ENCODE measurements around the gene ALLC. TPM values are rescaled to one million over a fixed set of nuclear protein-coding genes. Genes with fewer than 3 reads are reported as not detected.

Gene ALLC
- total RNA-seq, 1 experiment from 2014 or later: not detected

DNA sequence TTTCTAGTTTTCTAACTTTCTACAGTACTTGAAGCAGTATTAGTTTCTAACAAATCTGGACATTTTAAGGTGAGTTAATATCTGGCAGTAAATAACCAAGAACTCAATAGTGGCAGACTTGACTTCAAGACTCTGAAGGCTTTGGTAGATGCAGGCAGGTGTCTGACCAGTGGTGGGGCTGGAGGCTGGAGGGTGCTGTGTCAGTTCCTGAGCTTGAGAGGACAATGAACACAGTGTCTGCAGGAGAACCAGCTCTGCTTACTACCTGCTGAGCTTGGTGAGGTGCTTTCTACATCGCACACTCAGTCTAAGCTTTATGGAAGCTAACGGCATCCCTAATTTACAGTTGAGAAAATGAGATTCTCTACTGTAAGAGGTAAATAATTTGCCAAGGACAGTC, 21.2 kb downstream of the ALLC start:
- no peak overlapping the region for H3K4me3 Mint-ChIP-seq (ENCODE audit: unreplicated experiment)
- H3K4me3 ChIP-seq (ENCODE audit: low read depth, low read length): no peak overlapping the region
- TF ChIP-seq, protein P1, sequence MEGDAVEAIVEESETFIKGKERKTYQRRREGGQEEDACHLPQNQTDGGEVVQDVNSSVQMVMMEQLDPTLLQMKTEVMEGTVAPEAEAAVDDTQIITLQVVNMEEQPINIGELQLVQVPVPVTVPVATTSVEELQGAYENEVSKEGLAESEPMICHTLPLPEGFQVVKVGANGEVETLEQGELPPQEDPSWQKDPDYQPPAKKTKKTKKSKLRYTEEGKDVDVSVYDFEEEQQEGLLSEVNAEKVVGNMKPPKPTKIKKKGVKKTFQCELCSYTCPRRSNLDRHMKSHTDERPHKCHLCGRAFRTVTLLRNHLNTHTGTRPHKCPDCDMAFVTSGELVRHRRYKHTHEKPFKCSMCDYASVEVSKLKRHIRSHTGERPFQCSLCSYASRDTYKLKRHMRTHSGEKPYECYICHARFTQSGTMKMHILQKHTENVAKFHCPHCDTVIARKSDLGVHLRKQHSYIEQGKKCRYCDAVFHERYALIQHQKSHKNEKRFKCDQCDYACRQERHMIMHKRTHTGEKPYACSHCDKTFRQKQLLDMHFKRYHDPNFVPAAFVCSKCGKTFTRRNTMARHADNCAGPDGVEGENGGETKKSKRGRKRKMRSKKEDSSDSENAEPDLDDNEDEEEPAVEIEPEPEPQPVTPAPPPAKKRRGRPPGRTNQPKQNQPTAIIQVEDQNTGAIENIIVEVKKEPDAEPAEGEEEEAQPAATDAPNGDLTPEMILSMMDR (IDR thresholded peaks at IDR 0.05; ENCODE audit: insufficient read depth in 1 of 2, low read depth in 1 of 2, low read length in 1 of 2, severe bottlenecking in 1 of 2, unreplicated experiment in 1 of 2): no peak
- no peaks in the 10 kb centered on the region for H3K9me3 Mint-ChIP-seq (ENCODE audit: unreplicated experiment)
- DNase-seq: no peak
- no peaks in the 10 kb centered on the region for H3K9me3 ChIP-seq
- no peaks in the 10 kb centered on the region; the same call in 1 of the 2 replicates for H3K27me3 ChIP-seq (replicated peaks; ENCODE audit: control insufficient read depth, insufficient read depth, low read length)
- H3K36me3 ChIP-seq (ENCODE audit: control insufficient read depth, insufficient read depth, low read length): no peaks in the 10 kb centered on the region
- H3K4me1 ChIP-seq: no peaks in the 10 kb centered on the region
- CTCF ChIA-PET: no interaction called here
- peaks cover 36% of the 10 kb centered on the region for H3K27me3 Mint-ChIP-seq (ENCODE audit: insufficient read depth, unreplicated experiment)
- BruUV-seq (replicated peaks): no TSS peak
- no peak overlapping the region for H3K27ac Mint-ChIP-seq (ENCODE audit: unreplicated experiment)
- POLR2A ChIA-PET: no interaction called here
- H3K36me3 Mint-ChIP-seq (ENCODE audit: insufficient read depth, unreplicated experiment): no peaks in the 10 kb centered on the region
- intact Hi-C loops (cut with micrococcal nuclease; ENCODE audit: unreplicated experiment): no loop called here
- no peaks in the 10 kb centered on the region for H3K4me1 Mint-ChIP-seq (ENCODE audit: low read depth, unreplicated experiment)

DNA sequence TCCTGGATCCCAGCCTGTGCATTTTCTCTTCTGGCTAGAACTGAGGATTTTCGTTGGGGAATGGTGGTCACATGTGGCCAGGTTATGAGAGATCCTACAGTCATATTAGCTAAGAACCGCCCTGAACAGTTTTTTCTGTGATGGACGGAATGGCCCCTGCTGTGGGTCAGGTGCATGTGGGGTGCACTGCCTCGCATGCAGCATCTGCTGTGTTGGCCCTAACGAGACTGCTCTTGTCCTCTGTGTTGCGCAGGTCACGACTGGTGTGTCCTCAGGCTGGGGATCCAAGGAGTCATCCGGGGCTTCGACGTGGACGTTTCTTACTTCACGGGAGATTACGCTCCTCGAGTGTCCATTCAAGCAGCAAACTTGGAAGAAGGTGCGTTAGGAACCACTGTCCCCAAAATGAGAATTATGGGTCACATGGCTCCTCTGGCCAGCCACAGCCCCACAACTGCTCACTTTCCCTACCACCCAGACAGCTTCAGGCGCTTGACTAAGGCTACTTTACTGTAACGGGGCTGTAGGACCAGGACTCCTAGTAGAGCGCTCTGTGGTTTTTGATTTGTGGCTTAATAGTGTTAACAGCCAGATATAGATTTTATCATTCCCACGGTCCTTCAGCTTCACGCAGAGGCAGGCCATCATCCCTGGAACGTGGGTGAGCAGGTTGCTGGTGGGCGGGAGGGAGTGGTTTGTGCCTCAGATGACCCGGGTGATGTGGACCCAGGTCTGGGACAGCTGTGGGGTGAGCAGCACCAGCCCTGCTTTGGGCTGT, 21.8 kb downstream of the ALLC start:
- peaks cover 35% of the 10 kb centered on the region for H3K27me3 Mint-ChIP-seq (ENCODE audit: insufficient read depth, unreplicated experiment)
- TF ChIP-seq, protein P1 (IDR thresholded peaks at IDR 0.05; ENCODE audit: insufficient read depth in 1 of 2, low read depth in 1 of 2, low read length in 1 of 2, severe bottlenecking in 1 of 2, unreplicated experiment in 1 of 2): no peak
- ChIA-PET CTCF (no interaction called here), POLR2A (no interaction called here)
- no peaks in the 10 kb centered on the region for H3K9me3 Mint-ChIP-seq (ENCODE audit: unreplicated experiment)
- no peaks in the 10 kb centered on the region for H3K36me3 ChIP-seq (ENCODE audit: control insufficient read depth, insufficient read depth, low read length)
- H3K27me3 ChIP-seq (replicated peaks; ENCODE audit: control insufficient read depth, insufficient read depth, low read length): no peaks in the 10 kb centered on the region; the same call in 1 of the 2 replicates
- no peaks in the 10 kb centered on the region for H3K4me1 ChIP-seq
- H3K4me3 Mint-ChIP-seq (ENCODE audit: unreplicated experiment): no peak overlapping the region
- no peaks in the 10 kb centered on the region for H3K36me3 Mint-ChIP-seq (ENCODE audit: insufficient read depth, unreplicated experiment)
- no peak overlapping the region for H3K4me3 ChIP-seq (ENCODE audit: low read depth, low read length)
- no peak for DNase-seq
- no peaks in the 10 kb centered on the region for H3K9me3 ChIP-seq
- no peak overlapping the region for H3K27ac Mint-ChIP-seq (ENCODE audit: unreplicated experiment)
- no TSS peak for BruUV-seq (replicated peaks)
- H3K4me1 Mint-ChIP-seq (ENCODE audit: low read depth, unreplicated experiment): no peaks in the 10 kb centered on the region
- intact Hi-C loops (cut with micrococcal nuclease; ENCODE audit: unreplicated experiment): no loop called here

DNA sequence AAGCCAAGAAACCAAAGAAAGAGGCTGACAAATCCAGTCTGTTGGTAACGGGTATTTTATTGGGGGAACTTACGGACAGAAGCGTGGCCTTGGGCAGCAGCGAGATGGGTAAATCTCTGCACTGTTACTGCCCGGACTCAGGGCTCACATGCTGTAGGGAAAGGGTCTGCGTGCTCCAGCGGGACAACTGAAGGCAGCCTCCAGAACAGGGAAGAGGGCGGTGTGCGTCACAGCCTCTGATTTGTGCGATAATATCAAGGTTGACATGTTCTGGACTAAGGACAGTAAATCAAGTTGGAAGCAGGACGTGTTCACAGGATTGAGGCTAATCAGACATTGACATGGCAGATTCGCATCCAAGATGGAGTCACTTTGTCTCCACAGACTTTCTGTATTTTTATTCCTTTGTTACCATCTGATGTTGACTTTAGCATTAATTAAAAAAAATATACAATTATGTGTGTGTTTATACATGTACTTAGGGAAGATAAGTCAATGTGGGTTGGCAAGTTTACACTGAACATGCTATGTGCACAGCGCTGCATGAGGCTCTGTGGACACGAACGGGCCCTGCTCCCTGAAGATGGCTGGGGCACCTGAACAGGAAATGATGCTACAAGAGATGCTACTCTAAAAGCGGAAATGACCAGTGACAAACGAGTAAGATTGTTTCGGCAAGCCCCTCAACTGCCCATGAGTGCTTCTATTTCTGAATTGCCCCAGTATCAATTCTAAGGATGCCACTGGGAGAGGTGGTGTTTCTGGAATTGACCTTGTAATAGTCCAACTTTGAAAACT, 22.7 kb downstream of the ALLC start:
- H3K36me3 ChIP-seq (ENCODE audit: control insufficient read depth, insufficient read depth, low read length): no peaks in the 10 kb centered on the region
- H3K27ac Mint-ChIP-seq (ENCODE audit: unreplicated experiment): no peak overlapping the region
- peaks cover 32% of the 10 kb centered on the region for H3K27me3 Mint-ChIP-seq (ENCODE audit: insufficient read depth, unreplicated experiment)

More for the DNA sequence above, 22.7 kb downstream of the ALLC start:
- H3K36me3 Mint-ChIP-seq (ENCODE audit: insufficient read depth, unreplicated experiment): no peaks in the 10 kb centered on the region
- no TSS peak for BruUV-seq (replicated peaks)
- H3K4me3 ChIP-seq (ENCODE audit: low read depth, low read length): no peak overlapping the region
- H3K4me1 ChIP-seq: no peaks in the 10 kb centered on the region
- H3K4me3 Mint-ChIP-seq (ENCODE audit: unreplicated experiment): no peak overlapping the region
- ChIA-PET POLR2A (no interaction called here), CTCF (no interaction called here)
- no peak for DNase-seq
- intact Hi-C loops (cut with micrococcal nuclease; ENCODE audit: unreplicated experiment): no loop called here
- no peaks in the 10 kb centered on the region; the same call in 1 of the 2 replicates for H3K27me3 ChIP-seq (replicated peaks; ENCODE audit: control insufficient read depth, insufficient read depth, low read length)
- H3K9me3 ChIP-seq: no peaks in the 10 kb centered on the region
- TF ChIP-seq, protein P1 (IDR thresholded peaks at IDR 0.05; ENCODE audit: insufficient read depth in 1 of 2, low read depth in 1 of 2, low read length in 1 of 2, severe bottlenecking in 1 of 2, unreplicated experiment in 1 of 2): no peak
- H3K9me3 Mint-ChIP-seq (ENCODE audit: unreplicated experiment): no peaks in the 10 kb centered on the region
- H3K4me1 Mint-ChIP-seq (ENCODE audit: low read depth, unreplicated experiment): no peaks in the 10 kb centered on the region

Measured in Caco-2 (cell line).